K562 (cell line): ENCODE measurements around the gene PRSS23. TPM values are rescaled to one million over a fixed set of nuclear protein-coding genes. Genes with fewer than 3 reads are reported as not detected.

Experiments
- polyA plus RNA-seq, 8 experiments: library from polyadenylated mRNA; depleted of rRNA in 4 of 8; stranded (reverse) in 5 of 8; unstranded in 3 of 8; fragments of >200 nt; fragmentation: Nextera tagmentation in 2 of 8; fragmentation: Illumina TruSeq in 1 of 8; extraction: Ambion mirVana in 2 of 8; extraction: Trizol in 1 of 8; gene quantifications; 2 replicates each; pipeline versions ENCODE4 v1.2.1 to v1.2.3, GENCODE V29; 2011 to 2014; ENCODE audit warnings: inconsistent platforms in 1 of 8, missing spikeins in 1 of 8
- total RNA-seq, 7 experiments: library from RNA; depleted of rRNA in 6 of 7; stranded (reverse); fragments of >200 nt in 6 of 7; fragmentation: Illumina TruSeq in 2 of 7; extraction: Trizol in 2 of 7; gene quantifications; 2 replicates each; pipeline versions ENCODE4 v1.2.1 to v1.2.3, GENCODE V29; 2011 to 2021; ENCODE audit warnings: low replicate concordance in 1 of 7

The PRSS23 gene
- total and polyA plus RNA-seq, 9 of the 15 experiments (the other 6 are each of a cell fraction or from before 2014, with no cell fraction given), result 0.04 to 0.51 (median 0.11) TPM; not detected in 2

Other genes starting within 250 kb of the PRSS23 start
- not detected in 2 replicates for gene ME3, start 127.9 kb upstream of the PRSS23 start, total RNA-seq (2014; rRNA removed)
- not detected in 2 replicates for gene ME3, start 127.9 kb upstream of the PRSS23 start, total RNA-seq (2014; rRNA removed; fragmentation: Illumina TruSeq; extraction: Trizol)
- not detected in 2 replicates for gene ME3, start 127.9 kb upstream of the PRSS23 start, total RNA-seq (2015; rRNA removed; fragmentation: Illumina TruSeq; extraction: Trizol)
- not detected in 2 replicates for gene ME3, start 127.9 kb upstream of the PRSS23 start, total RNA-seq (2021)
- not detected in 2 replicates for gene ME3, start 127.9 kb upstream of the PRSS23 start, polyA plus RNA-seq (2011; rRNA removed)
- gene ME3, start 127.9 kb upstream of the PRSS23 start, polyA plus RNA-seq (2014; fragmentation: Illumina TruSeq; extraction: Trizol), result not detected in 2 replicates
- gene ME3, start 127.9 kb upstream of the PRSS23 start, polyA plus RNA-seq (2014; fragmentation: Nextera tagmentation; extraction: Ambion mirVana), result not detected
- not detected in 2 replicates for gene ME3, start 127.9 kb upstream of the PRSS23 start, polyA plus RNA-seq (2014; rRNA removed)
- gene FZD4, start 154.9 kb downstream of the PRSS23 start, total RNA-seq (2014; rRNA removed), result 5.0 and 5.7 TPM in 2 replicates
- gene FZD4, start 154.9 kb downstream of the PRSS23 start, total RNA-seq (2014; rRNA removed; fragmentation: Illumina TruSeq; extraction: Trizol), result 5.1 and 5.7 TPM in 2 replicates
- gene FZD4, start 154.9 kb downstream of the PRSS23 start, total RNA-seq (2015; rRNA removed; fragmentation: Illumina TruSeq; extraction: Trizol), result 7.6 and 7.9 TPM in 2 replicates
- 6.1 and 6.3 TPM in 2 replicates for gene FZD4, start 154.9 kb downstream of the PRSS23 start, total RNA-seq (2021)
- 6.2 and 7.3 TPM in 2 replicates for gene FZD4, start 154.9 kb downstream of the PRSS23 start, polyA plus RNA-seq (2011; rRNA removed)
- 5.1 and 6.2 TPM in 2 replicates for gene FZD4, start 154.9 kb downstream of the PRSS23 start, polyA plus RNA-seq (2014; fragmentation: Illumina TruSeq; extraction: Trizol)
- 1 to 10 TPM; 1.2 to 1.4 TPM for gene FZD4, start 154.9 kb downstream of the PRSS23 start, polyA plus RNA-seq (2014; fragmentation: Nextera tagmentation; extraction: Ambion mirVana)
- 5.8 and 6.7 TPM in 2 replicates for gene FZD4, start 154.9 kb downstream of the PRSS23 start, polyA plus RNA-seq (2014; rRNA removed)
- 17.3 and 18.1 TPM in 2 replicates for gene TMEM135, start 237.4 kb downstream of the PRSS23 start, total RNA-seq (2014; rRNA removed)
- gene TMEM135, start 237.4 kb downstream of the PRSS23 start, total RNA-seq (2014; rRNA removed; fragmentation: Illumina TruSeq; extraction: Trizol), result 50.4 and 76.4 TPM in 2 replicates
- 39.5 and 53.6 TPM in 2 replicates for gene TMEM135, start 237.4 kb downstream of the PRSS23 start, total RNA-seq (2015; rRNA removed; fragmentation: Illumina TruSeq; extraction: Trizol)
- 41.4 and 49.4 TPM in 2 replicates for gene TMEM135, start 237.4 kb downstream of the PRSS23 start, total RNA-seq (2021)
- gene TMEM135, start 237.4 kb downstream of the PRSS23 start, polyA plus RNA-seq (2011; rRNA removed), result 36.4 and 45.1 TPM in 2 replicates
- gene TMEM135, start 237.4 kb downstream of the PRSS23 start, polyA plus RNA-seq (2014; fragmentation: Illumina TruSeq; extraction: Trizol), result 23.1 and 23.2 TPM in 2 replicates
- 10 to 100 TPM; 24.0 to 24.9 TPM for gene TMEM135, start 237.4 kb downstream of the PRSS23 start, polyA plus RNA-seq (2014; fragmentation: Nextera tagmentation; extraction: Ambion mirVana)
- gene TMEM135, start 237.4 kb downstream of the PRSS23 start, polyA plus RNA-seq (2014; rRNA removed), result 17.7 and 19.6 TPM in 2 replicates